CD4-positive, alpha-beta T cell treated with Interleukin-17A for 4 hours (primary cell): ENCODE measurements around the gene TAPBP.
"Not testable (repeated sequence)": the region's sequence is repeated elsewhere in the genome, so short reads cannot be mapped to it uniquely, and the experiment has no call there.

Source experiments
- DNase-seq: peaks from one replicate; pipeline ENCODE4 v3.0.0-alpha.2; 2020; ENCODE audit warnings: mixed read lengths

TAPBP gene

GRCh38 chr6:33313709-33314514 is at the start of gene TAPBP:
Gene TAPBP, minus strand, starts transcription at chr6:33314078. Its CDS starts 37 bp downstream, at chr6:33314041.
- peak; percentile 75 for DNase-seq

GRCh38 chr6:33363486-33363885 is 49.6 kb upstream of the TAPBP start:
- not testable (repeated sequence) for DNase-seq

- DNase-seq, result no peak
Observed at GRCh38 chr6:33359331-33359730, 45.5 kb upstream of the TAPBP start.

- DNase-seq, result not testable (repeated sequence)
Observed at GRCh38 chr6:33357160-33357871, 43.4 kb upstream of the TAPBP start.

GRCh38 chr6:33356295-33356694 is 42.4 kb upstream of the TAPBP start:
- DNase-seq, result no peak

- DNase-seq, result not testable (repeated sequence)
Observed at GRCh38 chr6:33355860-33356259, 42.0 kb upstream of the TAPBP start.

- no peak for DNase-seq
Observed at GRCh38 chr6:33347816-33348215, 33.9 kb upstream of the TAPBP start.

- DNase-seq, result not testable (repeated sequence)
Observed at GRCh38 chr6:33346972-33347371, 33.1 kb upstream of the TAPBP start.

GRCh38 chr6:33344701-33345697 is 31.1 kb upstream of the TAPBP start:
- DNase-seq, result peak; percentile 77

- peak; percentile 75 for DNase-seq
Observed at GRCh38 chr6:33343953-33344611, 30.2 kb upstream of the TAPBP start.

GRCh38 chr6:33343606-33343952 is 29.7 kb upstream of the TAPBP start:
- not testable (repeated sequence) for DNase-seq

- no peak for DNase-seq
Observed at GRCh38 chr6:33339193-33339592, 25.3 kb upstream of the TAPBP start.

GRCh38 chr6:33336495-33336894 is 22.6 kb upstream of the TAPBP start:
- no peak for DNase-seq

GRCh38 chr6:33335916-33336315 is 22.0 kb upstream of the TAPBP start:
- no peak for DNase-seq

GRCh38 chr6:33333666-33334065 is 19.8 kb upstream of the TAPBP start:
- no peak for DNase-seq

GRCh38 chr6:33330736-33331135 is 16.9 kb upstream of the TAPBP start:
- no peak for DNase-seq

GRCh38 chr6:33329058-33329457 is 15.2 kb upstream of the TAPBP start:
- no peak for DNase-seq

GRCh38 chr6:33324125-33324524 is 10.2 kb upstream of the TAPBP start:
- DNase-seq, result no peak

GRCh38 chr6:33323623-33323948 is 9.7 kb upstream of the TAPBP start:
- DNase-seq, result peak; percentile 33

GRCh38 chr6:33321227-33321626 is 7.3 kb upstream of the TAPBP start:
- no peak for DNase-seq

- no peak for DNase-seq
Observed at GRCh38 chr6:33320315-33321181, 6.7 kb upstream of the TAPBP start.

GRCh38 chr6:33319939-33320314 is 6.0 kb upstream of the TAPBP start:
- DNase-seq, result no peak
